GM18520 (cell line): Measurements from ENCODE around the gene C1orf167.

Experiments
- ATAC-seq: cut with Tn5 transposase; IDR thresholded peaks from one replicate; pipeline ENCODE4 v1.9.1; 2021; ENCODE audit not compliant: unreplicated experiment

Gene C1orf167

GRCh38 chr1:11828511-11828910 is 66.5 kb downstream of the C1orf167 start:
- ATAC-seq: no peak

- ATAC-seq: no peak
Measured at GRCh38 chr1:11831945-11832725, 70.1 kb downstream of the C1orf167 start.

- no peak for ATAC-seq
Measured at GRCh38 chr1:11833497-11833896, 71.5 kb downstream of the C1orf167 start.

GRCh38 chr1:11833900-11834299 is 71.9 kb downstream of the C1orf167 start:
- no peak for ATAC-seq

- ATAC-seq: no peak
Measured at GRCh38 chr1:11835441-11836225, 73.6 kb downstream of the C1orf167 start.

- ATAC-seq: no peak
Measured at GRCh38 chr1:11836955-11837766, 75.2 kb downstream of the C1orf167 start.

- no peak for ATAC-seq
Measured at GRCh38 chr1:11837767-11838348, 75.9 kb downstream of the C1orf167 start.

GRCh38 chr1:11838349-11839272 is 76.6 kb downstream of the C1orf167 start:
- no peak for ATAC-seq
